ENCODE measurements around the gene LHCGR.

LHCGR gene

DNA sequence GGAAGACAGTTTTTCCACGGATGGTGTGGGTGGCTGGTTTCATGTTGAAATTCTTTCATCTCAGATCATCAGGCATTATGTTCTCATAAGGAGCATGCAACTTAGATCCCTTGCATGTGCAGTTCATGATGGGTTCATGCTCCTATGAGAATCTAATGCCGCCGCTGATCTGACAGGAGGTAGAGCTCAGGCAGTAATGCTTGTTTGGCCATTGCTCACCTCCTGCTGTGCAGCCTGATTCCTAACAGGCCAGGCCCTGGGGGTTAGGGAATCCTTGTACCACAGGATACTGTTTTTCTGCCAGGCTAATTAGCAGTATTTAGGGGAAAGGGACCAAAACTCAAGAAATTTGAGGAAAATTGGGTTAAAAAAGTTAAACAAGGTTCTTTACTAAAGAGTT, 5.3 kb upstream of the LHCGR start:
- Histone ChIP-seq H3K4me1 (ENCODE audit: control extremely low read depth in 1 of 4, control insufficient read depth in 4 of 4, insufficient read depth in 4 of 4, low read length in 3 of 4) (no peaks in the 10 kb centered on the region), H3K9me3 (ENCODE audit: control extremely low read depth in 1 of 5, control insufficient read depth in 4 of 5, insufficient read depth in 2 of 5, low read depth in 1 of 5, low read length in 4 of 5) (peaks cover 0 to 2% (median 0%) of the 10 kb centered on the region in 5 experiments), H3K27ac (ENCODE audit: insufficient read depth in 1 of 2, low read depth in 1 of 2, low read length in 2 of 2, poor library complexity in 1 of 2, severe bottlenecking in 2 of 2) (no peak overlapping the region), H3K4me3 (ENCODE audit: control insufficient read depth in 1 of 7, extremely low read depth in 1 of 7, insufficient read depth in 4 of 7, low read depth in 2 of 7, low read length in 6 of 7) (no peak overlapping the region), H3K36me3 (ENCODE audit: control insufficient read depth in 4 of 4, insufficient read depth in 4 of 4, low read length in 3 of 4) (no peaks in the 10 kb centered on the region), H3K27me3 (replicated peaks in 2 of 5; ENCODE audit: control insufficient read depth in 4 of 5, insufficient read depth in 5 of 5, low read length in 4 of 5) (peaks cover 4 to 19% (median 12%) of the 10 kb centered on the region in 5 experiments)
- POLR2A ChIA-PET, result no interaction called here
- WGBS (ENCODE audit: insufficient coverage), result 90% methylated on average over 2 of the region's 3 CpGs
- CTCF ChIA-PET, result no interaction called here
- no peak for DNase-seq

GRCh38 chr2:48759682-48760081, 4.2 kb upstream of the LHCGR start:
- Histone ChIP-seq H3K9me3 (ENCODE audit: control extremely low read depth in 1 of 5, control insufficient read depth in 4 of 5, insufficient read depth in 2 of 5, low read depth in 1 of 5, low read length in 4 of 5) (peaks cover 0 to 2% (median 0%) of the 10 kb centered on the region in 5 experiments), H3K27me3 (replicated peaks in 2 of 5; ENCODE audit: control insufficient read depth in 4 of 5, insufficient read depth in 5 of 5, low read length in 4 of 5) (peaks cover 5 to 31% (median 22%) of the 10 kb centered on the region in 5 experiments), H3K4me3 (ENCODE audit: control insufficient read depth in 1 of 7, extremely low read depth in 1 of 7, insufficient read depth in 4 of 7, low read depth in 2 of 7, low read length in 6 of 7) (no peak overlapping the region), H3K4me1 (ENCODE audit: control extremely low read depth in 1 of 4, control insufficient read depth in 4 of 4, insufficient read depth in 4 of 4, low read length in 3 of 4) (peaks cover 0 to 6% (median 1%) of the 10 kb centered on the region in 4 experiments), H3K27ac (ENCODE audit: insufficient read depth in 1 of 2, low read depth in 1 of 2, low read length in 2 of 2, poor library complexity in 1 of 2, severe bottlenecking in 2 of 2) (no peak overlapping the region), H3K36me3 (ENCODE audit: control insufficient read depth in 4 of 4, insufficient read depth in 4 of 4, low read length in 3 of 4) (no peaks in the 10 kb centered on the region)
- POLR2A ChIA-PET, result no interaction called here
- CTCF ChIA-PET, result no interaction called here
- no CpG with 5 or more reads among the region's 1 CpG for WGBS (ENCODE audit: insufficient coverage)
- no peak for DNase-seq

- Histone ChIP-seq H3K36me3 (ENCODE audit: control insufficient read depth in 4 of 4, insufficient read depth in 4 of 4, low read length in 3 of 4) (no peaks in the 10 kb centered on the region), H3K4me1 (ENCODE audit: control extremely low read depth in 1 of 4, control insufficient read depth in 4 of 4, insufficient read depth in 4 of 4, low read length in 3 of 4) (peaks cover 0 to 6% (median 1%) of the 10 kb centered on the region in 4 experiments), H3K4me3 (ENCODE audit: control insufficient read depth in 1 of 7, extremely low read depth in 1 of 7, insufficient read depth in 4 of 7, low read depth in 2 of 7, low read length in 6 of 7) (no peak overlapping the region), H3K27ac (ENCODE audit: insufficient read depth in 1 of 2, low read depth in 1 of 2, low read length in 2 of 2, poor library complexity in 1 of 2, severe bottlenecking in 2 of 2) (no peak overlapping the region), H3K27me3 (replicated peaks in 2 of 5; ENCODE audit: control insufficient read depth in 4 of 5, insufficient read depth in 5 of 5, low read length in 4 of 5) (peaks cover 5 to 46% (median 26%) of the 10 kb centered on the region in 5 experiments), H3K9me3 (ENCODE audit: control extremely low read depth in 1 of 5, control insufficient read depth in 4 of 5, insufficient read depth in 2 of 5, low read depth in 1 of 5, low read length in 4 of 5) (no peaks in the 10 kb centered on the region)
- WGBS (ENCODE audit: insufficient coverage), result 86% methylated on average over 2 of the region's 3 CpGs
- DNase-seq, result no peak
- ChIA-PET POLR2A (no interaction called here), CTCF (no interaction called here)
Measured at GRCh38 chr2:48756289-48756688, 765 bp upstream of the LHCGR start.

DNA sequence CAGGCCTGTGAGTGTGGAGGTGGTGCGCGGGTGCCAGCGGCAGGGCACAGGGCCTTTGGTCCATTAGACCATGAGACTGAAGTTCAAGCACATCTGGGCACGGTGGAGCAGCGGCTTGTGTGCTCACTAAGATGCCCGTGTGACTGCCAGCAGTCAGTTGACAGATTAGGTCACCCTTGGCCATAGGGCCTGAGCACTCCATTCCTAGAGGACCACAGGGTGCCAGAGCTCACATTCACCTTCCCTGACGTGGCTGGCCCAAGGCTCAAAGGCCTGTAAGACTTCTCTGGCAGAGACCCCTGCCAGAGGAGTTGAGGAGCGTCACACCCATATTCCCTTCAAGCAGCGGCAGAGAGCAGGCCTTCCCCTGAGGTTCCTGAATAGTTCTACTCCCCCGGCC, 650 bp downstream of the LHCGR start:
- DNase-seq, result no peak
- H3K4me3 ChIP-seq (ENCODE audit: control insufficient read depth in 1 of 7, extremely low read depth in 1 of 7, insufficient read depth in 4 of 7, low read depth in 2 of 7, low read length in 6 of 7), result no peak overlapping the region
- no peak overlapping the region for H3K27ac ChIP-seq (ENCODE audit: insufficient read depth in 1 of 2, low read depth in 1 of 2, low read length in 2 of 2, poor library complexity in 1 of 2, severe bottlenecking in 2 of 2)
- H3K36me3 ChIP-seq (ENCODE audit: control insufficient read depth in 4 of 4, insufficient read depth in 4 of 4, low read length in 3 of 4), result no peaks in the 10 kb centered on the region
- H3K4me1 ChIP-seq (ENCODE audit: control extremely low read depth in 1 of 4, control insufficient read depth in 4 of 4, insufficient read depth in 4 of 4, low read length in 3 of 4), result peaks cover 0 to 6% (median 1%) of the 10 kb centered on the region in 4 experiments
- WGBS (ENCODE audit: insufficient coverage), result 99% methylated on average over 9 of the region's 10 CpGs
- ChIA-PET POLR2A (no interaction called here), CTCF (no interaction called here)
- peaks cover 5 to 46% (median 26%) of the 10 kb centered on the region in 5 experiments for H3K27me3 ChIP-seq (replicated peaks in 2 of 5; ENCODE audit: control insufficient read depth in 4 of 5, insufficient read depth in 5 of 5, low read length in 4 of 5)
- no peaks in the 10 kb centered on the region for H3K9me3 ChIP-seq (ENCODE audit: control extremely low read depth in 1 of 5, control insufficient read depth in 4 of 5, insufficient read depth in 2 of 5, low read depth in 1 of 5, low read length in 4 of 5)

DNA sequence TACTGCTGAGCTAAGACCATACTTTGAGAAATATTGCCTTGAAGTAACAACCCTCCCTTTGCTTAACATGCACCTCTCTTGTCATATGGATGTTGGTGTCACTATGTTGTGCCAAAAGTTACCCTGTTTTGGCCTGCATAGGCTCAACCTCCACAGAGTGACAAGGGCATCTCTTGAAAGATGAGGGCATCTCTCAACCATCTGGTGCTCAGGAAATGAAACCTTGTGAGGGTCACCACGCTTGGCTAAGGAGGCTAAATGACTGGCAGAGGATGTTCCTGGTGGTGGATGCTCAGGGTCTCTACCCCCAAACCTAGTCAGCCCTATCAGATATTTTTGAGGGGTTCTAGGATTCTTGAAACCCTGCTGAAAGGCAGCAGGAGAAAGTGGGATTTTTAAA, 2.3 kb downstream of the LHCGR start:
- Histone ChIP-seq H3K4me3 (ENCODE audit: control insufficient read depth in 1 of 7, extremely low read depth in 1 of 7, insufficient read depth in 4 of 7, low read depth in 2 of 7, low read length in 6 of 7) (no peak overlapping the region), H3K27me3 (replicated peaks in 2 of 5; ENCODE audit: control insufficient read depth in 4 of 5, insufficient read depth in 5 of 5, low read length in 4 of 5) (peaks cover 5 to 46% (median 26%) of the 10 kb centered on the region in 5 experiments), H3K36me3 (ENCODE audit: control insufficient read depth in 4 of 4, insufficient read depth in 4 of 4, low read length in 3 of 4) (no peaks in the 10 kb centered on the region), H3K27ac (ENCODE audit: insufficient read depth in 1 of 2, low read depth in 1 of 2, low read length in 2 of 2, poor library complexity in 1 of 2, severe bottlenecking in 2 of 2) (no peak overlapping the region), H3K9me3 (ENCODE audit: control extremely low read depth in 1 of 5, control insufficient read depth in 4 of 5, insufficient read depth in 2 of 5, low read depth in 1 of 5, low read length in 4 of 5) (no peaks in the 10 kb centered on the region), H3K4me1 (ENCODE audit: control extremely low read depth in 1 of 4, control insufficient read depth in 4 of 4, insufficient read depth in 4 of 4, low read length in 3 of 4) (peaks cover 0 to 6% (median 1%) of the 10 kb centered on the region in 4 experiments)
- no peak for DNase-seq
- no CpG with 5 or more reads among the region's 1 CpG for WGBS (ENCODE audit: insufficient coverage)
- CTCF ChIA-PET, result no interaction called here
- POLR2A ChIA-PET, result no interaction called here

DNA sequence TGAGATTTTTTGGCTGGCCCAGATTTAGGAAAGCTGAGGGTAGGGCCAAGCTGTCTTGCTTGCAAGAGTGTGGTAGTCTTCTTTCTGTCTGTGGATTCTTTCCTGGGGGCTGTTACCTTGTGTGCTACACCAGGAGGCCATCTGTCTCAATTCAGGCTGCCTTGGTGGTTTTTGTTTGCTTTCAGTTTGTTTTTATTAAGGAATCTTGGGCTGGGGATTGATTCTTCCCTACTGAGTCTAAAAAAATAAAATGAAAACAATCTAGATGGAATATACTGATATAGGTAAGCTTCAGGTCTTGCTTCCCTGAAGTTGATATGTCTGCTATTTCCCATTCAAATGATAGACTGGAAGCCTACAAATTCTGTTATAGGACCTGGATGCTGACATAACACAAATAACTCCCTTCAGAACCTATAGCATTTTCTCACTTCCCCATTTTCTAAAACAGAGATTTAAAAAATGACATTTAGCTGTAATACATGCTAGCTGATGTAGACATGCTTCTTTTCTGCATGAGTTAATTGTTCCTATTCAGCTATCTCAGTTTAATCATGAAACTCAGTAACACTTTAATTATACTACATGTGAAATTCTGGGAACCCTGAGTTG, 5.3 kb downstream of the LHCGR start:
- no peak for DNase-seq
- peaks cover 0 to 21% (median 9%) of the 10 kb centered on the region in 5 experiments for H3K27me3 ChIP-seq (replicated peaks in 2 of 5; ENCODE audit: control insufficient read depth in 4 of 5, insufficient read depth in 5 of 5, low read length in 4 of 5)
- H3K4me1 ChIP-seq (ENCODE audit: control extremely low read depth in 1 of 4, control insufficient read depth in 4 of 4, insufficient read depth in 4 of 4, low read length in 3 of 4), result peaks cover 0 to 2% (median under 1%) of the 10 kb centered on the region in 4 experiments
- ChIA-PET CTCF (no interaction called here), POLR2A (no interaction called here)
- H3K27ac ChIP-seq (ENCODE audit: insufficient read depth in 1 of 2, low read depth in 1 of 2, low read length in 2 of 2, poor library complexity in 1 of 2, severe bottlenecking in 2 of 2), result no peak overlapping the region
- H3K36me3 ChIP-seq (ENCODE audit: control insufficient read depth in 4 of 4, insufficient read depth in 4 of 4, low read length in 3 of 4), result no peaks in the 10 kb centered on the region
- no peaks in the 10 kb centered on the region for H3K9me3 ChIP-seq (ENCODE audit: control extremely low read depth in 1 of 5, control insufficient read depth in 4 of 5, insufficient read depth in 2 of 5, low read depth in 1 of 5, low read length in 4 of 5)
- no peak overlapping the region for H3K4me3 ChIP-seq (ENCODE audit: control insufficient read depth in 1 of 7, extremely low read depth in 1 of 7, insufficient read depth in 4 of 7, low read depth in 2 of 7, low read length in 6 of 7)

DNA sequence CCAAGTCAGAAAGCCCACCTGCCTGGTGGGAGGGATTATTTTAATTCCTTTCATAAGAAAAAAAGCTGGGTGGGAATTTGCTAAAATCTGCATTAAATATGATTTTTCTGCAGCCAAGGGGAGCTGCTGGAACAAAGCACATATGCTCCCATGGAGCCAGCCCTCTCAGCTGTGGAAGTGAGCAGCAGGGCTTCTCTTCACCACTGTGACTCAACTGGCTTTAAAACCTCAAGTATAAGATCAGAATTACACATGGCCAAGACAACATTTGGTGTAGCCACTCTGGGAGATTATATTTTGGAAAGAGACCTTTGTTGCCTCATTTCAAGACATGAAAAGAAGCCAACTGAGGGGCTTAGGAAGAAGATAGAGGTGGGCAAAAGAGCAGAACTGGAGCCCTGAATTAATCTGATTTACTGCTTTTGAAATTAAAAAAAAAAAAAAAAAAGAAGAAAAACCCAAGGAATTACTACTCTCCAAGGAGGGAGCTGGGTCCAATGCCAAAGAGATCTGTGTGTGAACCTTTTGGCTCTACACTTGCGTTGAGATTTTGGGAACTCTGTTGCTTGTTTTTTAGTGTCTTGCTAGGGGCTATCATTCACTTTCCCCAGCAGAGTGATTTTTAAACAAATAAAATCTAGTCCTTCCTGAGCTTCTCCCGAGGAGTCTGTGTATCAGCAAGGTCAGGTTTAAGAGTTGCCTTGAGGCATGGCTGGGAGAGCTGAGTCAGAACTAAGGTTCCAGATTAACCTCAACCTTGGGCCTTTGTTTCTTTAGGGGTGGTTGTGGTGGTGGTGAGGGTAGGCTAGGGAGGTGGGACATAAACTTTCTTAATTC, 6.0 kb downstream of the LHCGR start:
- WGBS (ENCODE audit: insufficient coverage), result 100% methylated on average over 1 of the region's 2 CpGs

More for the DNA sequence above, 6.0 kb downstream of the LHCGR start:
- Histone ChIP-seq H3K27ac (ENCODE audit: insufficient read depth in 1 of 2, low read depth in 1 of 2, low read length in 2 of 2, poor library complexity in 1 of 2, severe bottlenecking in 2 of 2) (no peak overlapping the region), H3K4me1 (ENCODE audit: control extremely low read depth in 1 of 4, control insufficient read depth in 4 of 4, insufficient read depth in 4 of 4, low read length in 3 of 4) (no peaks in the 10 kb centered on the region), H3K9me3 (ENCODE audit: control extremely low read depth in 1 of 5, control insufficient read depth in 4 of 5, insufficient read depth in 2 of 5, low read depth in 1 of 5, low read length in 4 of 5) (no peaks in the 10 kb centered on the region), H3K27me3 (replicated peaks in 2 of 5; ENCODE audit: control insufficient read depth in 4 of 5, insufficient read depth in 5 of 5, low read length in 4 of 5) (peaks cover 0 to 14% (median 5%) of the 10 kb centered on the region in 5 experiments), H3K4me3 (ENCODE audit: control insufficient read depth in 1 of 7, extremely low read depth in 1 of 7, insufficient read depth in 4 of 7, low read depth in 2 of 7, low read length in 6 of 7) (no peak overlapping the region), H3K36me3 (ENCODE audit: control insufficient read depth in 4 of 4, insufficient read depth in 4 of 4, low read length in 3 of 4) (no peaks in the 10 kb centered on the region)
- no peak for DNase-seq
- ChIA-PET POLR2A (no interaction called here), CTCF (no interaction called here)

Data from common myeloid progenitor, CD34-positive (primary cell).